Loucy (cell line): Measurements from ENCODE around the gene SDR42E2.

ENCODE experiments used
- CTCF ChIP-seq: fragments of 200-600 bp; sonication (generic); conservative IDR thresholded peaks from 2 replicates; pipeline ENCODE4 v1.5.1; 2014; ENCODE audit warnings: mild to moderate bottlenecking, antibody characterized with exemption, low read length
- EZH2phosphoT487 ChIP-seq: fragments of 200-600 bp; IDR thresholded peaks from 2 replicates; pipeline ENCODE4 v1.6.1; 2018; ENCODE audit warnings: antibody characterized with exemption, mild to moderate bottlenecking, moderate library complexity, borderline replicate concordance

- TF ChIP-seq EZH2phosphoT487 = no peak
- peak; percentile 37 for TF ChIP-seq CTCF
Measured at GRCh38 chr16:22120440-22120839, 41.9 kb upstream of the SDR42E2 start.
